GM18508 (cell line): ENCODE results near the gene GPR153.
"Not testable (repeated sequence)": the region's sequence is repeated elsewhere in the genome, so short reads cannot be mapped to it uniquely, and the experiment has no call there.

ENCODE experiments used
- ATAC-seq: cut with Tn5 transposase; IDR thresholded peaks from one replicate; pipeline ENCODE4 v1.9.1; 2021; ENCODE audit warnings: moderate number of reproducible peaks; ENCODE audit not compliant: insufficient read depth, unreplicated experiment

The GPR153 gene

DNA sequence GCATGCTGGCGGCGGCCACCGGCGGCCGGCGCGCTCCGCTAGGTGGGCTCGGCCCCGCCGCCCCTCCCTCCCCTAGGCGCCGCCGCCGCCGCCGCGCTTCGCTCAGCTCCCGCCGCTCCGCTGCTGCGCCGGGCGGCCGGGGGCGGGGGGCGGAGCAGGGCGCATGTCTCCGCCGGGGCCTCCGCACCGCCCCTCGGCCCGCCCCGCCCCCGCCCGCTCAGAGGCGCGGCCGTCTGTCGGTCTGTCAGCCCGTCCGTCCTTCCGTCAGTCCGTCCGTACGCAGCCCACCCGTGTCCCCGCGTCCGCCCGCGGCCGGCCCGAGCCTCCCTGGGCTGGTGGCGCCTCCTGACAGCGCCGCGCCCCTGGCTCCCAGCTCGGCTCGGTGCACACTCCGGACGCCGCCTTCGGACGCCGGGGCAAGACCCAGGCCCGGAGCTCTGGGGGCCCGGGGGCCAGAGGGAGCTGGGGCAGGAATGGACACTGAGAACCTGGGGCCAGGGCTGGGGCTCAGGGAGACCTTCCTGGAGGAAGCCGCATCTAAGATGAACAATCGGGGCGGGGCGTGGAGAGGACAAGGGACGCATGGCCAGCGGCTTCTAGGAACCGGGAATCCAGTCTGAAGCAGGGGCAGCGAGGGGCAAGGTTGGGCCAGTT lies at the start of gene GPR153:
GPR153 (minus strand) TSS at position 138 of the 654 bp plus-strand sequence. CDS start 6,193 bp downstream, outside the sequence.
- no peak for ATAC-seq

DNA sequence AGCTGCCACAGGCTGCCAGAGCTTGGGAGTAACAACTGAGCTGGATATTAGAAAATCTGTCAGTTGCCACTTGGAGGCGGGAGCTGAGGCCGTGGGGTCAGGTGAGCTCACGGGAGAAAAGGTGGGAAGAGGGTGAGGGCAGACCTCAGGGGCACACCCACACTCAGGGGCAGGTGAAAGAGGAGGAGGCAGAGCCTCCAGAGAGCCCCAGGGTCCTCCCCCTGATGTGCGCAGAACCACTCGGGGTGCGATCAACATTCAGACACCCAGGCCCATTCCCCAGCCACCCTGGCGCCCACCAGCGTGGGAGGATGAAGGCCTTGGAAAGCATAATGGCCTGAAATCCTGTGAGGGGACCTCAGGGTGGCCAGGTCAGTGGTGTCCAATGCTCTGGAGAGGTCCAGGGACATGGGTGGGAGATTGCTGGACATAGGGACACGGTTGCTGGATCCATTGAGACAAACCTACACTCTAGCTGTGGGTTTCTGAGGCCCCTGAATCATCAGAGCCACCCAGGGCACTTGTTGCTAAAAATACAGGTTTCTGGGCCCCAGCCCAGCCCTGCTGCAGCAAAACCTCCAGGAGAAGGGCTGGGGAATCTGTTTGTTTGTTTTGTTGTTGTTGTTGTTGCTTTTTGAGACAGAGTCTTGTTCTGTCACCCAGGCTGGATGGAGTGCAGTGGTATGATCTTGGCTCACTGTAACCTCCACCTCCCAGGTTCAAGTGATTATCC lies 49.4 kb upstream of the GPR153 start:
- no peak for ATAC-seq

- no peak for ATAC-seq
Observed at GRCh38 chr1:6309564-6309963, 48.7 kb upstream of the GPR153 start.

DNA sequence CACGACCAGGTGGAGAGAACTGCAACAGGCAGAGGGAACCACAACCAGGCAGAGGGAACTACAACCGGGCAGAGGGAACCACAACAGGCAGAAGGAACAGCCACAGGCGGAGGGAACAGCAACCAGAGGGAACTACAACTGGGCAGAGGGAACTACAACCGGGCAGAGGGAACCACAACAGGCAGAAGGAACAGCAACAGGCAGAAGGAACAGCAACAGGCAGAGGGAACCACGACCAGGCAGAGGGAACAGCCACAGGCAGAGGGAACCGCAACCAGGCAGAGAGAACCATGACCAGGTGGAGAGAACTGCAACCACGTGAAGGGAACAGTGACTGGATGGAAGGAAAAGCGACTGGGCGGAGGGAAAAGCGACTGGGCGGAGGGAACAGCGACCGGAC lies 47.6 kb upstream of the GPR153 start:
- ATAC-seq: no peak

DNA sequence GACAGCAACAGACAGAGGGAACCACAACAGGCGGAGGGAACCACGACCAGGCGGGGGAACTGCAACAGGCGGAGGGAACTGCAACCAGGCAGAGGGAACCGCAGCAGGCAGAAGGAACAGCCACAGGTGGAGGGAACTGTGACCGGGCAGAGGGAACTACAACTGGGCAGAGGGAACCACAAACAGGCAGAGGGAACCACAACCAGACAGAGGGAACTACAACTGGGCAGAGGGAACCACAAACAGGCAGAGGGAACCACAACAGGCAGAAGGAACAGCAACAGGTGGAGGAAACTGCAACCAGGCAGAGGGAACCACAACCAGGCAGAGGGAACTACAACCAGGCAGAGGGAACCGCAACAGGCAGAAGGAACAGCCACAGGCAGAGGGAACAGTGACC lies 46.8 kb upstream of the GPR153 start:
- not testable (repeated sequence) for ATAC-seq

- no peak for ATAC-seq
Observed at GRCh38 chr1:6307099-6307498, 46.2 kb upstream of the GPR153 start.

DNA sequence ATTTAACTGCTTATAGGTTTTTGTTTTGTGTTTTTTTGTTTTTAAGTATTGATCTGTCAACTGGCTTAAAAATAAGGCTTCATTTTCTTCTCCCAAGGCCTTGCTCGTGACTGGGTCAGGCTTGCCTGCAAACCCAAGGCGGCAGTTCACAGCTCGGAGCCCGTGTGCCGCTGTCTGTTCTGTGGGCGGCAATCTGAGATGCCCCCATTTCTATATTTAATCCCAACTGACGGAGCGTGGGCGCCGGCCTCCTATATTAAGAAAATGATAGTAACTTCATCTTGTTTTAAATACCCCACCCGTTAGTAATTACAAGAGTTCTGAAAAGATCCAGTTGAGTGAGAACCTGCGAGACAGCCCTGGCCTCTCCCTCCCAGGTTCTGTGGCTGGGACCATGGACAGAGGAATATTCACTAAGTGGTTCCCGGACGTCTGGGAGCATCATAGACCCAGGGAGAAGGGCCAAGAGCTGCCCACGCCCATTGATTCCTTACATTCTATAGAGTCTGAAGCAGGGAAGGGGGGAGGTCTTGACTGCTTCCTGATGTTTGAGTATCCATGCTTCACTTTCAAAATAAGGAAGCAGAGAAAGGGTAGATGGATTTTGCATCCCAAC lies 42.6 kb upstream of the GPR153 start:
- no peak for ATAC-seq

GRCh38 chr1:6302568-6302967 lies 41.7 kb upstream of the GPR153 start:
- no peak for ATAC-seq

DNA sequence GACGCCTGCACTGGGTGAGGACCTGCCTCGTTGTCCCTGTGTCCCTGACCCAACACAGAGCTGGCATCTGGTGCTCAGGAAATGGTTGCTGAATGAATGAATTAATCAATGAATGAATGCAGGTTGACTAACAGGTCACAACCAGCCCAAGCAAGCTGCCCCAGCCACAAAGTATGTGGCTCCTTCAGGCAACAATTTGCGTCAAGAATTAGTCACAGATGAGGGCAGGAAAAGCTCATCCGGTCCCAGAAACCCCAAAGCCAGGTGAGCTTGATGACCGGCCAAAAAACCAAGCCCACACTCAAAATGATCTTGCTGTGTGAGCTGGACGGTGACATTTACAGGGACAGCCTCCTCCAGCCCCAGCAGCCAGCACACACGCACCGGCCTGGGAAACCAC lies 40.6 kb upstream of the GPR153 start:
- no peak for ATAC-seq

GRCh38 chr1:6300342-6301048 lies 39.6 kb upstream of the GPR153 start:
- no peak for ATAC-seq

- ATAC-seq: no peak
Observed at GRCh38 chr1:6299557-6300165, 38.8 kb upstream of the GPR153 start.

- ATAC-seq: no peak
Observed at GRCh38 chr1:6298940-6299465, 38.1 kb upstream of the GPR153 start.

- ATAC-seq: no peak
Observed at GRCh38 chr1:6298530-6298929, 37.6 kb upstream of the GPR153 start.

- ATAC-seq: no peak
Observed at GRCh38 chr1:6295910-6296309, 35.0 kb upstream of the GPR153 start.

DNA sequence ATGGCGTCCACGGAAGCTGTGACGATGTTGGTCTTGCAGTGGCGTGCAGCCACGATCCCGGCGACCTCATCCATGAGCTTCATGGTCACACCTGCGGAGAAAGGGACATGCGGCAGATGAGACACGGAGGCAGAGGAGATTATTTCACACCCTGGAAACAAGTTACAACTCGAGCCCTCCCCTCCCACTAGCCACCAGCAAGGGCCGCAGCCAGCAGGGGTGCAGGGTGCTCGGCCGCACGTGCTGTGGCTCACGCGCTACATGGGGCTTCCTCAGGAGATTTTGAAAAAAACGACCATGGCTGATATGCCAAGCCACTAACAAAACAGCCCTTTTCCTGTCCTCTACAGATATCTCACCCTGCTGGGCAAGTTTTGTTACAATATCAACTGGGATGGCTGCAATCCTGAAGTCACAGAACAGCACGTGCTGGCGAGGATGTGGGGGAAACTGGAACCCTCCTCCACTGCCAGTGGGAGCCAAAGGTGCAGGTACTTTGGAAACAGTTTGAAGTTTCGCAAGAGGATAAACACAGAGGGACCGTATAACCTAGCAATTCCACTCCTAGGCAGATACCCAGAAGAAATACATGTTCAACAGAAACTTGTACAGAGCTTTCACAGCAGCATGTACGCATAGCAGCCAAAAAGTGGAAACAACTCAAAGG lies 34.1 kb upstream of the GPR153 start:
- no peak for ATAC-seq

- no peak for ATAC-seq
Observed at GRCh38 chr1:6294080-6294889, 33.4 kb upstream of the GPR153 start.

DNA sequence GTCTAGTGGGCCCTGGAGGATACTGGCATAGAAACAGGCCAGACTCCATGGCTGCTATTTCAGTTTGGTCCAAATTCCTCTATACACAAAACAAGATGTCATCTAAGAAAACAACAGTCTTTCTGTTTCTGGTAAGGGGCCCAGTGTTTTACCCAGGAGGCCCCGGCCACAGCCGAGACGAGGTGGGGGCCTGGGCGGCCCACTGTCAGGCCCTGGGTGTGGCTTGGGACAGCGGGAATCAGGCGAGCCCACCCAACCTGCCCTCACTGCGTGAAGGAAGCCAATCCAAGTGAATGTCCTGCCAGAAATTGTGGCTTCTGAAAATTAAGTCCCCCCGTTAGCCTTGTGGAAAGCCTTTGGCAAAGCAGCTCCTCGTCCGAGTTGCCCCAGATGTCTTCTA lies 31.2 kb upstream of the GPR153 start:
- no peak for ATAC-seq

DNA sequence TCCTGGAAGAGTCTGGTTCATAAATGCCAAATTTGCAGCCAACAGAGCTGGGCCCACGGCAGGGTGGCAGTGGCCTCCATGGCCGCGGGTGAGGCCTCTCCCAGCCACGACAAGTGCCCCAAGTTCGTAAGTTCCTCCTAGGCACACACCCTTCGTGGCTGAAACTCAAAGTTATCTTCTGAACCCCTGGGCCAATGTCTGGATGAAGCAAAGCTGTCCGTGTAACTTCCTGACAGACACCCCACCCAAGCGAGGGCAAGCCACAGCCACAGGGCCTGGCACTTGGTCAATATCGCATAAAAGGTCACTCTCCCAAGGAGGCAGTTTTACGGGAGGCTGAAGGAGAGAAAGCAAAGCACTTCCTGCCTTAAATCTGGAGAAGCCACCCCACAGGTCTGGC lies 27.8 kb upstream of the GPR153 start:
- no peak for ATAC-seq

GRCh38 chr1:6288026-6288425 lies 27.1 kb upstream of the GPR153 start:
- ATAC-seq: no peak
